SK-N-SH treated with all-trans-retinoic acid at 6 μM for 48 hours (cell line): ENCODE measurements around the gene KIAA1143.
A peak's percentile ranks its signal among the peaks of the same experiment; 100 is the strongest.

Source experiments
- ATAC-seq: fragments of 200-7000 bp; cut with Tn5 transposase; 3 replicates; pipeline ENCODE4 v1.9.1; 2020; ENCODE audit warnings: mild to moderate bottlenecking, moderate library complexity
- BACH2 ChIP-seq: fragments of 250-450 bp; sonication (Bioruptor Pico); IDR thresholded peaks from 2 replicates; pipeline ENCODE4 v1.9.0; 2021; ENCODE audit warnings: mild to moderate bottlenecking, borderline replicate concordance
- CSDC2 ChIP-seq: fragments of 250-450 bp; sonication (Bioruptor Pico); IDR thresholded peaks from 2 replicates; pipeline ENCODE4 v1.5.0; 2020; ENCODE audit warnings: mild to moderate bottlenecking, moderate library complexity
- CSRNP3 ChIP-seq: fragments of 250-450 bp; sonication (Bioruptor Pico); IDR thresholded peaks from 2 replicates; pipeline ENCODE4 v1.5.1; 2021; ENCODE audit warnings: mild to moderate bottlenecking, moderate library complexity
- ESRRG ChIP-seq: fragments of 250-450 bp; sonication (Bioruptor Pico); IDR thresholded peaks from 2 replicates; pipeline ENCODE4 v1.6.1; 2021; ENCODE audit warnings: mild to moderate bottlenecking
- GLIS3 ChIP-seq: fragments of 250-450 bp; sonication (Bioruptor Pico); IDR thresholded peaks from 2 replicates; pipeline ENCODE4 v1.5.0; 2020; ENCODE audit warnings: mild to moderate bottlenecking, moderate library complexity
- ISL1 ChIP-seq: fragments of 250-450 bp; sonication (Bioruptor Pico); IDR thresholded peaks from 2 replicates; pipeline ENCODE4 v2.1.2; 2022; ENCODE audit warnings: mild to moderate bottlenecking, moderate library complexity
- OSR1 ChIP-seq: fragments of 250-450 bp; sonication (Bioruptor Pico); IDR thresholded peaks from 2 replicates; pipeline ENCODE4 v1.8.0; 2022; ENCODE audit warnings: moderate library complexity, mild to moderate bottlenecking, inconsistent platforms
- POU6F1 ChIP-seq: fragments of 250-450 bp; sonication (Bioruptor Pico); IDR thresholded peaks from 2 replicates; pipeline ENCODE4 v1.8.0; 2021; ENCODE audit warnings: low read depth, mild to moderate bottlenecking, moderate library complexity, borderline replicate concordance
- PPARA ChIP-seq: fragments of 250-450 bp; sonication (Bioruptor Pico); IDR thresholded peaks from 2 replicates; pipeline ENCODE4 v1.5.0; 2020; ENCODE audit warnings: mild to moderate bottlenecking, borderline replicate concordance
- SNAI2 ChIP-seq: fragments of 250-450 bp; sonication (Bioruptor Pico); IDR thresholded peaks from 2 replicates; pipeline ENCODE4 v1.5.0; 2020; ENCODE audit warnings: mild to moderate bottlenecking, moderate library complexity
- TCF4 ChIP-seq: fragments of 250-450 bp; sonication (Bioruptor Pico); IDR thresholded peaks from 2 replicates; pipeline ENCODE4 v1.8.0; 2021; ENCODE audit warnings: mild to moderate bottlenecking, moderate library complexity, borderline replicate concordance
- TOX ChIP-seq: fragments of 250-450 bp; sonication (Bioruptor Pico); IDR thresholded peaks from 2 replicates; pipeline ENCODE4 v1.8.0; 2021; ENCODE audit warnings: mild to moderate bottlenecking, moderate library complexity, borderline replicate concordance
- ZC3H10 ChIP-seq: fragments of 250-450 bp; sonication (Bioruptor Pico); IDR thresholded peaks from 2 replicates; pipeline ENCODE4 v1.5.1; 2021; ENCODE audit warnings: mild to moderate bottlenecking, moderate library complexity
- ZFP3 ChIP-seq: fragments of 250-450 bp; sonication (Bioruptor Pico); IDR thresholded peaks from 2 replicates; pipeline ENCODE4 v1.5.0; 2020; ENCODE audit warnings: mild to moderate bottlenecking, moderate library complexity
- ZFP30 ChIP-seq: fragments of 450-650 bp; formaldehyde crosslinking; IDR thresholded peaks from 2 replicates; pipeline ENCODE4 v1.5.0; 2022; ENCODE audit warnings: mild to moderate bottlenecking, moderate library complexity
- ZNF8 ChIP-seq: fragments of 450-650 bp; formaldehyde crosslinking; IDR thresholded peaks from 2 replicates; pipeline ENCODE4 v1.5.0; 2020; ENCODE audit warnings: mild to moderate bottlenecking, moderate library complexity
- TF ChIP-seq, protein P1 (sequence below): fragments of 250-450 bp; sonication (Bioruptor Pico); IDR thresholded peaks from 2 replicates; pipeline ENCODE4 v1.8.0; 2020; ENCODE audit warnings: mild to moderate bottlenecking, moderate library complexity, borderline replicate concordance
- TF ChIP-seq, protein P2 (sequence below): fragments of 250-450 bp; sonication (Bioruptor Pico); IDR thresholded peaks from 2 replicates; pipeline ENCODE4 v1.5.1; 2020; ENCODE audit warnings: low read depth, mild to moderate bottlenecking, moderate library complexity
- TF ChIP-seq, protein P3 (sequence below): fragments of 250-450 bp; sonication (Bioruptor Pico); IDR thresholded peaks from 2 replicates; pipeline ENCODE4 v1.5.0; 2020; ENCODE audit warnings: mild to moderate bottlenecking, moderate library complexity

The KIAA1143 gene

DNA sequence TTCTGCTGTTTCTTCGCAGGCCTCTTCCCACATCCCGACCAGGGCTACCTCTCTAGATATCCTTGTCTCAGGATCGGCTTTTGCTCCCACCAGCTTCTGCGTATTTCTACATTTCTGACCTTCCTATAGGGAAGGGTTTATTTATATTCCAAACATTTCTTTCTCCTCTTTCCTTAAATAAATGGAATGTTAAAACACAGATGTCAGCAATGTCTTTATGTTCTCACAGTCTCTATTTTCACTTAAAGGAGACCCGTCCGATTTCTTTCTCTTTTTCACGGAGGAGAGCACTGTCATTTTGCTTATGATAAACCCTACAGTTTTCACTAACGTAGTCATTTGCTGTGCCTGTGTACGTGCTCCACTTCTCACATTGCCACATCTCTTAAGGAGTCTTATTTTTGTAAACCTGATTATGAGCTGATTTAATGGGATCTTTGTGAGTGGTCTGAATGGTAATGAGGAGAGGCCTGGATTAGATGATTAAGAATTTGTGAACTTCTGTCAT is 805 bp upstream of the KIAA1143 start (continued):
- TF ChIP-seq POU6F1 (no peak), TCF4 (CRISPR knock-in tag) (no peak)

DNA sequence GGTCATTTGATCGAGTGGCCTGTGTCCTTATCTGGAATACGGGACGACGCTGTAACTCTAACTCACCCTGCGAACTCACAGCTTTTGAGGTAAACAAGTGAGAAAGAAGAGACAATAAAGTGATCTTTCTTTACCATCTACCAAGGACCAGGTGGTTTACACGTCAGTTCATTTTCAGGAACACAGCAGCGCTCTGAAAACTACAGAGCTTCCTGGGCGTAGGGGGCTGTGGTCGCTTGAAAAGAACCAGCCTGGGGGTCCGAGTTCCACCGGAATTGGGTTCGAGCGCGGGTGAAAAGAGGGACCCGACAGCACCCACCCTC is 357 bp downstream of the KIAA1143 start:
- peak; percentile 3 for ATAC-seq
- TF ChIP-seq, protein P1, sequence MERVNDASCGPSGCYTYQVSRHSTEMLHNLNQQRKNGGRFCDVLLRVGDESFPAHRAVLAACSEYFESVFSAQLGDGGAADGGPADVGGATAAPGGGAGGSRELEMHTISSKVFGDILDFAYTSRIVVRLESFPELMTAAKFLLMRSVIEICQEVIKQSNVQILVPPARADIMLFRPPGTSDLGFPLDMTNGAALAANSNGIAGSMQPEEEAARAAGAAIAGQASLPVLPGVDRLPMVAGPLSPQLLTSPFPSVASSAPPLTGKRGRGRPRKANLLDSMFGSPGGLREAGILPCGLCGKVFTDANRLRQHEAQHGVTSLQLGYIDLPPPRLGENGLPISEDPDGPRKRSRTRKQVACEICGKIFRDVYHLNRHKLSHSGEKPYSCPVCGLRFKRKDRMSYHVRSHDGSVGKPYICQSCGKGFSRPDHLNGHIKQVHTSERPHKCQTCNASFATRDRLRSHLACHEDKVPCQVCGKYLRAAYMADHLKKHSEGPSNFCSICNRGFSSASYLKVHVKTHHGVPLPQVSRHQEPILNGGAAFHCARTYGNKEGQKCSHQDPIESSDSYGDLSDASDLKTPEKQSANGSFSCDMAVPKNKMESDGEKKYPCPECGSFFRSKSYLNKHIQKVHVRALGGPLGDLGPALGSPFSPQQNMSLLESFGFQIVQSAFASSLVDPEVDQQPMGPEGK (CRISPR knock-in tag): no peak
- TF ChIP-seq CSDC2 (CRISPR knock-in tag) (no peak), TOX (no peak), SNAI2 (CRISPR knock-in tag) (no peak), OSR1 (CRISPR knock-in tag) (no peak), ESRRG (CRISPR knock-in tag) (no peak), TCF4 (CRISPR knock-in tag) (no peak), PPARA (no peak), ZNF8 (CRISPR knock-in tag) (no peak), ZC3H10 (CRISPR knock-in tag) (no peak), POU6F1 (no peak), ZFP30 (CRISPR knock-in tag) (no peak)
- TF ChIP-seq, protein P2, sequence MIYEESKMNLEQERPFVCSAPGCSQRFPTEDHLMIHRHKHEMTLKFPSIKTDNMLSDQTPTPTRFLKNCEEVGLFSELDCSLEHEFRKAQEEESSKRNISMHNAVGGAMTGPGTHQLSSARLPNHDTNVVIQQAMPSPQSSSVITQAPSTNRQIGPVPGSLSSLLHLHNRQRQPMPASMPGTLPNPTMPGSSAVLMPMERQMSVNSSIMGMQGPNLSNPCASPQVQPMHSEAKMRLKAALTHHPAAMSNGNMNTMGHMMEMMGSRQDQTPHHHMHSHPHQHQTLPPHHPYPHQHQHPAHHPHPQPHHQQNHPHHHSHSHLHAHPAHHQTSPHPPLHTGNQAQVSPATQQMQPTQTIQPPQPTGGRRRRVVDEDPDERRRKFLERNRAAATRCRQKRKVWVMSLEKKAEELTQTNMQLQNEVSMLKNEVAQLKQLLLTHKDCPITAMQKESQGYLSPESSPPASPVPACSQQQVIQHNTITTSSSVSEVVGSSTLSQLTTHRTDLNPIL (CRISPR knock-in tag): no peak
- TF ChIP-seq, protein P3, sequence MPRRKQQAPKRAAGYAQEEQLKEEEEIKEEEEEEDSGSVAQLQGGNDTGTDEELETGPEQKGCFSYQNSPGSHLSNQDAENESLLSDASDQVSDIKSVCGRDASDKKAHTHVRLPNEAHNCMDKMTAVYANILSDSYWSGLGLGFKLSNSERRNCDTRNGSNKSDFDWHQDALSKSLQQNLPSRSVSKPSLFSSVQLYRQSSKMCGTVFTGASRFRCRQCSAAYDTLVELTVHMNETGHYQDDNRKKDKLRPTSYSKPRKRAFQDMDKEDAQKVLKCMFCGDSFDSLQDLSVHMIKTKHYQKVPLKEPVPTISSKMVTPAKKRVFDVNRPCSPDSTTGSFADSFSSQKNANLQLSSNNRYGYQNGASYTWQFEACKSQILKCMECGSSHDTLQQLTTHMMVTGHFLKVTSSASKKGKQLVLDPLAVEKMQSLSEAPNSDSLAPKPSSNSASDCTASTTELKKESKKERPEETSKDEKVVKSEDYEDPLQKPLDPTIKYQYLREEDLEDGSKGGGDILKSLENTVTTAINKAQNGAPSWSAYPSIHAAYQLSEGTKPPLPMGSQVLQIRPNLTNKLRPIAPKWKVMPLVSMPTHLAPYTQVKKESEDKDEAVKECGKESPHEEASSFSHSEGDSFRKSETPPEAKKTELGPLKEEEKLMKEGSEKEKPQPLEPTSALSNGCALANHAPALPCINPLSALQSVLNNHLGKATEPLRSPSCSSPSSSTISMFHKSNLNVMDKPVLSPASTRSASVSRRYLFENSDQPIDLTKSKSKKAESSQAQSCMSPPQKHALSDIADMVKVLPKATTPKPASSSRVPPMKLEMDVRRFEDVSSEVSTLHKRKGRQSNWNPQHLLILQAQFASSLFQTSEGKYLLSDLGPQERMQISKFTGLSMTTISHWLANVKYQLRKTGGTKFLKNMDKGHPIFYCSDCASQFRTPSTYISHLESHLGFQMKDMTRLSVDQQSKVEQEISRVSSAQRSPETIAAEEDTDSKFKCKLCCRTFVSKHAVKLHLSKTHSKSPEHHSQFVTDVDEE (CRISPR knock-in tag): no peak

DNA sequence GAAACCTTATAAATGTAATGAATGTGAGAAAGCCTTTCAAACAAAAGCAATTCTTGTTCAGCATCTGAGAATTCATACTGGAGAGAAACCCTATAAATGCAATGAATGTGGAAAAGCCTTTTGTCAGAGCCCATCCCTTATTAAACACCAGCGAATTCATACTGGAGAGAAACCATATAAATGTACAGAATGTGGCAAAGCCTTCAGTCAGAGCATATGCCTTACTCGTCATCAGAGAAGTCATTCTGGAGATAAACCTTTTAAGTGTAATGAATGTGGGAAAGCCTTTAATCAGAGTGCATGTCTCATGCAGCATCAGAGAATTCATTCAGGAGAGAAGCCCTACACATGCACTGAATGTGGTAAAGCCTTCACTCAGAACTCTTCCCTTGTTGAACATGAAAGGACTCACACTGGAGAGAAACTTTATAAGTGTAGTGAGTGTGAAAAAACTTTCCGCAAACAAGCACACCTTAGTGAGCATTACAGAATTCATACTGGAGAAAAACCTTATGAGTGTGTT is 26.7 kb downstream of the KIAA1143 start:
- ATAC-seq: no peak
- TF ChIP-seq CSRNP3 (CRISPR knock-in tag): no peak
- TF ChIP-seq TOX: no peak
- TF ChIP-seq ISL1: no peak
- TF ChIP-seq ZC3H10 (CRISPR knock-in tag): no peak
- no peak for TF ChIP-seq CSDC2 (CRISPR knock-in tag)
- TF ChIP-seq, protein P1 (CRISPR knock-in tag): no peak
- TF ChIP-seq, protein P2 (CRISPR knock-in tag): no peak
- no peak for TF ChIP-seq GLIS3 (CRISPR knock-in tag)
- no peak for TF ChIP-seq ZFP3 (CRISPR knock-in tag)
- no peak for TF ChIP-seq ZFP30 (CRISPR knock-in tag)
- TF ChIP-seq POU6F1: no peak
- no peak for TF ChIP-seq TCF4 (CRISPR knock-in tag)
- no peak for TF ChIP-seq ESRRG (CRISPR knock-in tag)
- TF ChIP-seq OSR1 (CRISPR knock-in tag): no peak
- TF ChIP-seq BACH2 (CRISPR knock-in tag): no peak
- TF ChIP-seq PPARA: no peak
